Skeletal muscle tissue (tissue), 4 donors: ENCODE measurements around the gene LMF1. TPM values are rescaled to one million over a fixed set of nuclear protein-coding genes. Genes with fewer than 3 reads are reported as not detected.

ENCODE experiments used
- H3K27ac ChIP-seq: one replicate; pipeline ENCODE4 v1.7.0; 2013; ENCODE audit warnings: mild to moderate bottlenecking, low read depth, low read length, inconsistent platforms
- H3K27me3 ChIP-seq, 3 donors: one replicate each; pipeline ENCODE4 v1.7.0; 2013; ENCODE audit warnings: low read length in 3 of 3; ENCODE audit not compliant: control insufficient read depth in 3 of 3, insufficient read depth in 3 of 3
- H3K36me3 ChIP-seq, 3 donors: one replicate each; pipeline ENCODE4 v1.7.0; 2013; ENCODE audit warnings: low read length in 3 of 3; ENCODE audit not compliant: control insufficient read depth in 3 of 3, insufficient read depth in 3 of 3
- H3K4me1 ChIP-seq, 3 donors: one replicate each; pipeline ENCODE4 v1.7.0; 2013; ENCODE audit warnings: low read length in 3 of 3, mild to moderate bottlenecking in 3 of 3; ENCODE audit not compliant: control insufficient read depth in 3 of 3, insufficient read depth in 3 of 3
- H3K4me3 ChIP-seq, 3 donors: one replicate each; pipeline ENCODE4 v1.7.0; 2013; ENCODE audit warnings: low read length in 3 of 3
- H3K9ac ChIP-seq, 3 donors: one replicate each; pipeline ENCODE4 v1.7.0; 2013; ENCODE audit warnings: low read length in 3 of 3, mild to moderate bottlenecking in 3 of 3, moderate library complexity in 2 of 3, low read depth in 1 of 3
- H3K9me3 ChIP-seq, 3 donors: one replicate each; pipeline ENCODE4 v1.7.0; 2013; ENCODE audit warnings: low read length in 3 of 3; ENCODE audit not compliant: control insufficient read depth in 3 of 3
- total RNA-seq: library from RNA; depleted of rRNA; stranded (reverse); fragments of >200 nt; gene quantifications from one replicate; pipeline ENCODE4 v1.2.3, GENCODE V29; 2014
- donor health status: Osteomylitis.

LMF1 gene
- total RNA-seq, 1 donor from 2014 or later, result 6.8 TPM

GRCh38 chr16:878072-878784 lies 92.6 kb downstream of the LMF1 start:
- Histone ChIP-seq H3K9ac (no peak overlapping the region), H3K4me1 (no peaks in the 10 kb centered on the region), H3K9me3 (no peaks in the 10 kb centered on the region), H3K36me3 (peaks cover 0 to 6% (median 4%) of the 10 kb centered on the region in 3 donors), H3K27me3 (no peaks in the 10 kb centered on the region), H3K4me3 (no peak overlapping the region), H3K27ac (no peak overlapping the region)

- peaks cover 0 to 6% (median 4%) of the 10 kb centered on the region in 3 donors for H3K36me3 ChIP-seq
These were observed 93.3 kb downstream of the LMF1 start for GRCh38 chr16:877242-878071.

GRCh38 chr16:876523-877241 lies 94.1 kb downstream of the LMF1 start:
- H3K4me1 ChIP-seq, result no peaks in the 10 kb centered on the region
- no peak overlapping the region for H3K9ac ChIP-seq
- no peaks in the 10 kb centered on the region for H3K9me3 ChIP-seq
- H3K36me3 ChIP-seq, result peaks cover 3 to 6% (median 6%) of the 10 kb centered on the region in 3 donors
- H3K27me3 ChIP-seq, result no peaks in the 10 kb centered on the region
- H3K4me3 ChIP-seq, result no peak overlapping the region
- no peak overlapping the region for H3K27ac ChIP-seq

More at GRCh38 chr16:877242-878071, 93.3 kb downstream of the LMF1 start:
- H3K27me3 ChIP-seq, result no peaks in the 10 kb centered on the region
- H3K27ac ChIP-seq, result no peak overlapping the region
- H3K9ac ChIP-seq, result no peak overlapping the region
- H3K4me3 ChIP-seq, result no peak overlapping the region
- H3K9me3 ChIP-seq, result no peaks in the 10 kb centered on the region
- H3K4me1 ChIP-seq, result no peaks in the 10 kb centered on the region

GRCh38 chr16:876041-876335 lies 94.8 kb downstream of the LMF1 start:
- no peaks in the 10 kb centered on the region for H3K27me3 ChIP-seq
- peaks cover 3 to 8% (median 6%) of the 10 kb centered on the region in 3 donors for H3K36me3 ChIP-seq
- no peak overlapping the region for H3K4me3 ChIP-seq
- no peak overlapping the region for H3K9ac ChIP-seq
- no peak overlapping the region for H3K27ac ChIP-seq
- no peaks in the 10 kb centered on the region for H3K9me3 ChIP-seq
- no peaks in the 10 kb centered on the region for H3K4me1 ChIP-seq

- no peaks in the 10 kb centered on the region for H3K9me3 ChIP-seq
- no peak overlapping the region for H3K9ac ChIP-seq
- no peak overlapping the region for H3K27ac ChIP-seq
- no peaks in the 10 kb centered on the region for H3K27me3 ChIP-seq
- H3K36me3 ChIP-seq, result peaks cover 3 to 11% (median 6%) of the 10 kb centered on the region in 3 donors
- H3K4me3 ChIP-seq, result no peak overlapping the region
- H3K4me1 ChIP-seq, result no peaks in the 10 kb centered on the region
These were observed 95.4 kb downstream of the LMF1 start for GRCh38 chr16:875182-876040.

- Histone ChIP-seq H3K9me3 (no peaks in the 10 kb centered on the region), H3K27ac (no peak overlapping the region), H3K27me3 (no peaks in the 10 kb centered on the region), H3K4me1 (no peaks in the 10 kb centered on the region), H3K9ac (no peak overlapping the region), H3K36me3 (peaks cover 3 to 11% (median 6%) of the 10 kb centered on the region in 3 donors), H3K4me3 (no peak overlapping the region)
These were observed 96.2 kb downstream of the LMF1 start for GRCh38 chr16:874366-875181.

- no peak overlapping the region for H3K4me3 ChIP-seq
- no peak overlapping the region for H3K27ac ChIP-seq
- no peak overlapping the region for H3K9ac ChIP-seq
- no peaks in the 10 kb centered on the region for H3K9me3 ChIP-seq
- H3K27me3 ChIP-seq, result no peaks in the 10 kb centered on the region
- H3K36me3 ChIP-seq, result peaks cover 3 to 14% (median 6%) of the 10 kb centered on the region in 3 donors
- H3K4me1 ChIP-seq, result no peaks in the 10 kb centered on the region
These were observed 96.9 kb downstream of the LMF1 start for GRCh38 chr16:873889-874288.

- Histone ChIP-seq H3K36me3 (peaks cover 3 to 15% (median 6%) of the 10 kb centered on the region in 3 donors), H3K27me3 (no peaks in the 10 kb centered on the region), H3K4me1 (no peaks in the 10 kb centered on the region), H3K9ac (no peak overlapping the region), H3K4me3 (no peak overlapping the region), H3K9me3 (no peaks in the 10 kb centered on the region), H3K27ac (no peak overlapping the region)
These were observed 97.5 kb downstream of the LMF1 start for GRCh38 chr16:873243-873661.
